Peyer's patch (tissue), 4 donors: ENCODE data around the gene MACROD2.

Experiments used
- POLR2A ChIP-seq, 2 donors: fragments of 450-650 bp; IDR thresholded peaks; one replicate each; pipeline ENCODE4 v1.5.1; 2017; ENCODE audit warnings: antibody characterized with exemption in 2 of 2, mild to moderate bottlenecking in 2 of 2, moderate library complexity in 2 of 2
- TF ChIP-seq, protein P1 (sequence below), 6 experiments: fragments of 450-650 bp in 4 of 6; fragments of 200-600 bp in 2 of 6; sonication (generic) in 1 of 6; IDR thresholded peaks; one replicate each; pipeline ENCODE4 v1.5.1; 2017 to 2019; ENCODE audit warnings: antibody characterized with exemption in 6 of 6, mild to moderate bottlenecking in 3 of 6, moderate library complexity in 1 of 6

DNA sequence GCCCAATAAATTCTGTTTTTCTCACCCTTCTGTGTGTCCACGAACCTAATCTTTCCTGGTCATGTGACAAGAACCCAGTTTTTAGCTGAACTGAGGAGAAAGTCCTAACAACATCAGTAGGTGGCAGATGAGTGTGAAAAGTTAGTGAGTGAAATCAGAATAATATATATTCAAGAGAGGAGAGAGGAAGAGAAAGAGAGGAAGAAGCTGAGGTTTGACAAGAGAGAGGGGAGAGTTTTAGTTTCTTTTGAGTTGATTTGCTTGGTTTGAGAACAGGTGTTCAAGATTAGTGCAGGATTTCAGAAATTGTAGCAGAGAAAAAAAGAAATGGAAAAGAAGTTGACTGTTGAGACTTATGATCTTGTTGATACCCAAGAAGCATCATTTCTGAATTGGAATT is 1272.6 kb downstream of the MACROD2 start:
- TF ChIP-seq, protein P1, sequence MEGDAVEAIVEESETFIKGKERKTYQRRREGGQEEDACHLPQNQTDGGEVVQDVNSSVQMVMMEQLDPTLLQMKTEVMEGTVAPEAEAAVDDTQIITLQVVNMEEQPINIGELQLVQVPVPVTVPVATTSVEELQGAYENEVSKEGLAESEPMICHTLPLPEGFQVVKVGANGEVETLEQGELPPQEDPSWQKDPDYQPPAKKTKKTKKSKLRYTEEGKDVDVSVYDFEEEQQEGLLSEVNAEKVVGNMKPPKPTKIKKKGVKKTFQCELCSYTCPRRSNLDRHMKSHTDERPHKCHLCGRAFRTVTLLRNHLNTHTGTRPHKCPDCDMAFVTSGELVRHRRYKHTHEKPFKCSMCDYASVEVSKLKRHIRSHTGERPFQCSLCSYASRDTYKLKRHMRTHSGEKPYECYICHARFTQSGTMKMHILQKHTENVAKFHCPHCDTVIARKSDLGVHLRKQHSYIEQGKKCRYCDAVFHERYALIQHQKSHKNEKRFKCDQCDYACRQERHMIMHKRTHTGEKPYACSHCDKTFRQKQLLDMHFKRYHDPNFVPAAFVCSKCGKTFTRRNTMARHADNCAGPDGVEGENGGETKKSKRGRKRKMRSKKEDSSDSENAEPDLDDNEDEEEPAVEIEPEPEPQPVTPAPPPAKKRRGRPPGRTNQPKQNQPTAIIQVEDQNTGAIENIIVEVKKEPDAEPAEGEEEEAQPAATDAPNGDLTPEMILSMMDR (IDR thresholded peaks at IDR 0.05) = no peak
- no peak for TF ChIP-seq POLR2A (IDR thresholded peaks at IDR 0.05)
